Activated CD8-positive, alpha-beta memory T cell treated with anti-CD3 and anti-CD28 coated beads for 1 hour (primary cell): ENCODE data around the gene CDIPT.

Source experiments
- DNase-seq, 2 donors: peaks; one replicate each; pipeline ENCODE4 v3.0.0-alpha.2; 2020; ENCODE audit warnings: low read depth in 1 of 2; ENCODE audit errors: extremely low read depth in 1 of 2

The CDIPT gene

GRCh38 chr16:29811896-29812665 lies 50.9 kb downstream of the CDIPT start, which contains the start of gene PRRT2:
TSS of gene PRRT2 (plus strand) at chr16:29812193. CDS start at chr16:29813055, 862 bp downstream.
- DNase-seq: no peak

GRCh38 chr16:29811170-29811895 lies 51.7 kb downstream of the CDIPT start:
- peak in 1 of 2 donors; percentile 45 for DNase-seq

DNA sequence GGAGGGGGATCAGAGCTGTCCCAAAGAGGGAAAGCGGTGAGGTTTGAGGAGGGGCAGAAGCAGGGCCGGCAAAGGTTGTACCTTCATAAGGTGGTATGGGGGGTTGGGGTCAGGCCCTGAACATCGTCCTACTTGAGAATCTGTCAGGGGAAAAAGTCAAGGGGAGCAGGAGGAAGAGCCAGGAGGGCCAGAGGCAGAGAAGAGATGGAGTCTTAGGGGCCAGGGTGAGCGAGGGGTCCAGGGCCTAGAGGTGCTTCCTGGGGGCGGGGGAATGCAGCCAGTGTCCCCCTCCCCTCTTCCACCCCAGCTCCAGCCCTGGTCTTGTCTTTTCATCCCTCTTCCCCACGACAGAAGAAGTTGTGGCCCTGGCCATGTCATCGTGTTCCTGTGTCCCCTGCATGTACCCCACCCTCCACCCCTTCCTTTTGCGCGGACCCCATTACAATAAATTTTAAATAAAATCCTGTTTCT lies 52.3 kb downstream of the CDIPT start:
- DNase-seq: no peak

DNA sequence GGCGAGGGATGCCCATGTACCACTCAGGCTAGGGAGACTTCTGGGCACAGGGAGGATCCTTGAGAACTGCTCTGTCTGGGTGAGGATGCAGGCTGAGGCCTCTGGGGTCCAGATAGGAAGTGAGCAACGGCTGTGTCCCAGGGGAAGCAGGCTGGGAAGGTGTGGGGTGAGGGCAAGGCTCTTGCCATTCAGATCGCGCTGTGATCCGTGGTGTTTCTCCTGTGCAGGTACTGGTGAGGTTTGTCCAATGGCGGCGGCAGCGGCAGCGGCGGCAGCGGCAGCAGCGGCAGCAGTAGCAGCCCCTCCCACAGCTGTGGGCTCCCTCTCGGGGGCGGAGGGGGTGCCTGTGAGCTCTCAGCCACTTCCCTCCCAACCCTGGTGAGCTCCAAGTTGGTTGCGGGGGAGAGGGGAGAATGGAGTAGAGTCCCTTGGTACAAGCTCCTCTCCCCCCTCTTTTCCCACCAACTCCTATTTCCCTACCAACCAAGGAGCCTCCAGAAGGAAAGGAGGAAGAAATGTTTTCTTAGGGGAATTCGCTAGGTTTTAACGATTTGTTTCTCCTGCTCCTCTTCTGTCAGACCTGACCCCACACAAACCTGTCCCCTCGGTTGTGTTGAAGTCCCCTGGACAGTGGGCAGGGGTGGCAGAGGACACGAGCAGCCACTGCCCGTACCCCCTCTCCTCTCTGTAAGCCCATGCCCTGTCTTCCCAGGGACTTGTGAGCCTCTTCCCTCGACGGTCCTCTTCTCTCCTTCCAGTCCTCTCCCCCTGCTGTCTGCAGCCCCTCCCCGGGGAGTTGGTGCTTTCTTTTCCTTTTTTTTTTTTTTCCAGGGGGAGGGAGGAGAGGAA lies 53.0 kb downstream of the CDIPT start:
- DNase-seq: no peak

- DNase-seq: no peak
Observed at GRCh38 chr16:29809031-29809747, 53.8 kb downstream of the CDIPT start.
